GM19467 (cell line): ENCODE measurements around the gene ARRDC5.
"Not testable (repeated sequence)": the region's sequence is repeated elsewhere in the genome, so short reads cannot be mapped to it uniquely, and the experiment has no call there.

ENCODE experiments used
- ATAC-seq: cut with Tn5 transposase; IDR thresholded peaks from one replicate; pipeline ENCODE4 v1.9.1; 2021; ENCODE audit warnings: mild to moderate bottlenecking, moderate library complexity; ENCODE audit not compliant: unreplicated experiment

The ARRDC5 gene

DNA sequence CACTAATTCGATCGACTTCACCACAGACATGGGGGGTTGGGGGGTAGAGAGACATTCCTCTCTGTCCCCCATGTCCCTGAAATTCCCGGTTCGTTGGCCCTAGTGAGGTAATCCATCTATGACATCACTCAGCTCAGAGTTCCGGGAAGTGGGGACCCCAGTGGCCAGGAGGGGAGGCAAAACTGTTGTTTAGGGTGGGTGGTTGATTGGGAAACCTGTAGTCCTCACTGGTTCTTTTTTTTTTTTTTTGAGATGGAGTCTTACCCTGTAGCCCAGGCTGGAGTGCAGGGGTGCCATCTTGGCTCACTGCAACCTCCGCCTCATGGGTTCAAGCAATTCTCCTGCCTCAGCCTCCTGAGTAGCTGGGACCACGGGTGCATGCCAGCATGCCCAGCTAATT lies at the start of gene ARRDC5:
Gene ARRDC5 (minus strand): TSS at position 101 of the 400 bp plus-strand sequence. CDS start 71 bp downstream, at position 30.
- ATAC-seq: no peak

- no peak for ATAC-seq
Observed at GRCh38 chr19:4951656-4952055, 49.0 kb upstream of the ARRDC5 start.

- not testable (repeated sequence) for ATAC-seq
Observed at GRCh38 chr19:4950650-4951049, 48.0 kb upstream of the ARRDC5 start.

GRCh38 chr19:4941638-4942169 lies 39.0 kb upstream of the ARRDC5 start:
- not testable (repeated sequence) for ATAC-seq

GRCh38 chr19:4939466-4939865 lies 36.8 kb upstream of the ARRDC5 start:
- ATAC-seq: no peak

GRCh38 chr19:4938461-4938860 lies 35.8 kb upstream of the ARRDC5 start:
- ATAC-seq: not testable (repeated sequence)

DNA sequence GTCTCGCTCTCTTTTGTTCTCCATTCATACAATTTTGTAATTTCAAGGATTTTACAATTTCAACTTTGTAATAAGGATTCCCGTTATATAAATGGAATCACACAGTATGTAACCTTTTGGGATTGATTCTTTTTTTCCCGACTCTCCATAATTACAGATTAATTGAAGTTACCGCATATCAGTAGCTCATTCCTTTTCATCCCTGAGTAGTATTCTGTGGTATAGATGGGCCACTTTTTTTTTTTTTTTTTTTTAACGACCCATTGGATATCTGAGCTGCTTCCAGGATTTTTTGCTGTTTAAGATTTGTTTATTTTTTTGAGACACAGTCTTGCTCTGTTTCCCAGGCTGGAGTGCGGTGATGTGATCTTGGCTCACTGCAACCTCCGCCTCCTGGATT lies 34.4 kb upstream of the ARRDC5 start:
- no peak for ATAC-seq

GRCh38 chr19:4935444-4935843 lies 32.7 kb upstream of the ARRDC5 start:
- no peak for ATAC-seq

GRCh38 chr19:4933528-4933927 lies 30.8 kb upstream of the ARRDC5 start:
- ATAC-seq: no peak

DNA sequence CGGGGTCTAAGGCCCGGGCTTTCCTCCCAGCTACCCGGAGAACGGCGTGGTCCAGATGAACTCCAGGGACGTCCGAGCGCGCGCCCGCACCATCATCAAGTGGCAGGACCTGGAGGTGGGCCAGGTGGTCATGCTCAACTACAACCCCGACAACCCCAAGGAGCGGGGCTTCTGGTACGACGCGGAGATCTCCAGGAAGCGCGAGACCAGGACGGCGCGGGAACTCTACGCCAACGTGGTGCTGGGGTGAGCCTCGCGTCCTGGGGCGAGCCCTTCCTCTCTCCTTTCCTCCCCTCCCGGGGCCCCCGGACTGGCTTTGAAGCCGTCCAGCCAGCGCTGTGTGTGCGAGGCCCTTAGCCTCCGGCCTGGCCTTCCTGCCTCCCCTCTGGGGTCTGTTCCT lies 30.0 kb upstream of the ARRDC5 start:
- no peak for ATAC-seq

- ATAC-seq: no peak
Observed at GRCh38 chr19:4930664-4931063, 28.0 kb upstream of the ARRDC5 start.

- no peak for ATAC-seq
Observed at GRCh38 chr19:4929186-4929585, 26.5 kb upstream of the ARRDC5 start.

DNA sequence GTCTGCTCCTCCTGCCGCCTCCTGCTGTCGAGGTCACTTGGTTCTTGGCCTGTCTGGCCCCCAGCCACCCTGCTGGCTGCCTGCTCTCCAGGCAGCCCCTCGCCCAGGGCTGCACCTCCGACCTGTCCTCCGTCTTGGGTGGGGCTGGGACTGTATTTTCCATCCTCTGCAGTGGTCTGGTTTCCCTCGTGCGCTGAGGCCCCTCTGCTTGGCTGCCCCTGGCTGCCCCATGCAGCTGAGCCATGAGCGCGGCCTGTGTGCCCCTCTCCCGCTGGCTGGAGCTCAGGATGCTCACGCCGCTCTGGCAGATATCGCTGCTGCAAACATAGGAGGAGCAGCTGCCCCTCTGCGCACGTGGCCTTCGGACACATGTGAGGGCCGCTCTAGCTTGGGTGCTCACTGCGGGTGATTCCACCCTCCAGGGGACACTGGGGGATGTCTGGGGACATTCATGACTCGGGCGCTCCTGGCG lies 20.6 kb upstream of the ARRDC5 start:
- ATAC-seq: no peak

DNA sequence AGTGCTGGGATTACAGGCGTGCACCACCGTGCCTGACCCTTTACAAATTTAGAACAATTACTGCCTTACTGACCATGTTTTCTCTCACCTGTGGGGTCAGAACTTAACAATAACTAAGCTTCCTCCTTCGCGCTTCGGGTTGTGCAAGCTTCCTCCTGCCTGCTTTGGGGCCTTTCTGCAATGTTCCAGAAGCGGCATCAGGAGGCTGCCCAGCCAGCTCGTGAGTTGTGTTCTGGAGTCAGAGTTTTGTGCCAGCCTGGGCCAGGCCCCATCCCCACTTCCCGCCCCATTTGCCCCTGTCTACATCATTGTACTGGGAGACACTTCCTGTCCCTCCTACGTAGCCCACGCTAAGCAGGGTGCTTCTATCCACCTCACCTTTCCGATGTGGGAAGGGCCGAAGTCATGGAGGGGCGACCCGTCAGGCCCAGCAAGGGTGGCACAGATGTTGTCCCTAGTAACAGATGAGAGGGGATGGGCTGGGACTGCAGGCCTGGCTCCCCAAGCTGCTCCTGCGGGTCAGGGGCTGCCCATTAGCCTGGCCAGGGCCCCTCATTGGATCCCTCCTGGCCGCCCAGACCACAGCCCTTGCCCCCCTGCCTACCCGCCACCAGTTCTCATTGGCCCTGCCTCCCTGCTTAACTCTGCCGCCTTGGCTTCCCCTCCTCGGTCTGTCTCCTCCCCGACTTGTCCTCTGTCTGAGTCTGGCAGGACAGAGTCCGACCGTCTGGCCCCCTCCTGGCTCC lies 20.0 kb upstream of the ARRDC5 start:
- no peak for ATAC-seq

DNA sequence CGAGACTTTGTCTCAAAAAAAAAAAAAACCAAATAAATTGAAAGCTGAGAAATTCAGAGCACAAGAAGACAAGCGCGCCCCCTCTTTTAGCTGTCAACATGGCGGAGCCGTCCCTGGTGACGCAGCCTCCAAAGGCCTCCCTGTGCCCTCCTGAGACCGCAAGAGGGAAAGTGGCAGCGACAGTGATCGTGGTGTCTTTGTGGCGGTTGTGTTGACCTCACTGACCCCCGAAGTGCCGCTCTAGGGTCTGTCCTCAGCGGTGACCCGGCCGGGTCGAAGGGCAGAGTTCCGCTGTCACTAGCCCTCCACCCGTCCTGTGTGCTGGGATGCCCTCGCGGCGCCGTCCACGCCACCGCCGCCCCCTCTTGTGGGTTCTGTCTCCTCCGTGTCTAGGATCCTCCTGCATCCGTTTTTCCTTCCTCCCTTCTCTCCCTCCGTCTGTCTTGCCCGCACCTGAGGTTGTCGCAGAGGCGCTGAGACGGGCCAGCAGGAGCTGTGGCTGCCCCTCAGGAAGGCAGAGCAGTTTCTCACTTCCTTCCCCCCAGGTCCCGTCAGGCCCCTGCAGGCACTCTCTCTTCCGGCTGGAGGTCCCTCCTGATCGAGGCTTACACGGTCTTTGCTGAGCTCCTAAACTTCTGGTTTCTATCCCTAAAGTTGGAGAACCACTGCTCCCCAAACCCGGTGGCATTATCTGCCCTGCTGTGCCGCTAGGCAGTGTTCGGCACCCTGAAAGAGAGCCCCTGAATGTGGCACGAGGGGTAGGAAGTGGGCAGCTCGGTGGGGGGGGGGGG lies 13.8 kb upstream of the ARRDC5 start:
- ATAC-seq: no peak

- no peak for ATAC-seq
Observed at GRCh38 chr19:4914736-4915501, 12.2 kb upstream of the ARRDC5 start.

- ATAC-seq: no peak
Observed at GRCh38 chr19:4913996-4914735, 11.5 kb upstream of the ARRDC5 start.

DNA sequence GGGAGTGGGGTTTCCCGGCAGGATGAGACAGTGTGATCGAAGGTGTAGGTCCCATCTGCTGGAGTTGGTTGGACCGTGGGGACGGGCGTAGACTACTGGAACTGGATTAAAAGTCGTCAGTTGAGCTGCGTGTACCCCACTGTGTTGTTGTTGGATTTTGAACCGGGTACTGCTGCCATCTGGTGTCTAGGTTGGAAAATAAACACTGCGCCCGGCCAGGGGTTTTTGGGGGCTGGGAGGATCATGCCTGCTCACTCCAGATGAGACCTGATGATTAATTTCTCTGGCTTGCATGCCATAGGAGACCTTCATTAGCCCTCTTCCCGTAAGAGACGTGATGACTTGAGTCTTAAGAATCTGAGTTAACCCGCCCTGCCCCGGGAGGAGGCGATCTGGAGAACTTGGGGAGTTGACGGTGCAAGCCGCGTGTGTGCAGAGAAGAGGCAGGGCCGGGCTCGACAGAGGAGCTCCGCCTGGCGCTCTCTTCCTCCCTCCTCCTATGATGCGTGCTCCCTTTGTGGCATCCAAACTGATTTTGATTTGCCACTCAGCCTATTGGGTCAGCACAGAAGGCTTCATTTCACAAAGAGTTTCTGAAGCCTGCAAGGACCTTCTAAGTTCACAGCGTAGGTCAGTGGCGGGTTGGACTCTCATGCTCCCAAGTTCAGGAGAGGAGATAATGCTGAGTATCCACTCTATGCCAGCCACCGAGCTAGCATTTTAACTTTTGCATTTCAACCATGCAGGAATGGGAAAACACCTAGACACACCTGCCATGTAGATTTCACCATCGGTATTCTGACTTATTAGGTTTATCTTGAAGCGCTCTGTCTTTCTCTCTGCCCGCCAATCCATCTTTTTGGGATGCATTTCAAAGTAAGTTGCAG lies 9.3 kb upstream of the ARRDC5 start:
- no peak for ATAC-seq

DNA sequence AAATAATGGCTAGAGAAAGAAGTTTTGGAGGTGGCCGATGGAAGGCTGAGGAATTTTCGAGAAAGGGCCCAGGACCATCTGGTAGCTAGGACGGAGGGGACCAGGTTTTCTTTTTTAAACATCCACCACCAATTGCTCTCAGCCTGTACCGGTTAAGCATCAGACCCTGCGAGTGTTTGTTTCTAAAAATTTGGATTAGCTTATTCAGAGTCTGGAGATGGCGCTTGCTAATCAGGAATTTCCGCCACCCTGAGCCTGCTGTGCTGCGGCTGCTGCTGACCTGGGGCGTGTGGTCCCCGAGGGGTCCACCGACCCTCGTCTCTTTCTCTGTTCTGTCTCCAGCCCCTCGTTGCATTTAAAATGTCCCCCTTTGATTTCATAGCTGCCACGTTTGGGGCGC lies 8.6 kb upstream of the ARRDC5 start:
- ATAC-seq: no peak
